GM21576 (cell line): ENCODE measurements around the gene NELFA.
"Not testable (repeated sequence)": the region's sequence is repeated elsewhere in the genome, so short reads cannot be mapped to it uniquely, and the experiment has no call there.

ENCODE experiments used
- ATAC-seq: cut with Tn5 transposase; IDR thresholded peaks from one replicate; pipeline ENCODE4 v1.9.1; 2021; ENCODE audit warnings: mild to moderate bottlenecking, moderate library complexity; ENCODE audit not compliant: unreplicated experiment

NELFA gene

GRCh38 chr4:1996866-1997611 lies 11.7 kb downstream of the NELFA start:
- no peak for ATAC-seq

- no peak for ATAC-seq
These were observed 13.8 kb downstream of the NELFA start for GRCh38 chr4:1994938-1995337.

GRCh38 chr4:1993718-1994516 lies 14.9 kb downstream of the NELFA start:
- ATAC-seq = not testable (repeated sequence)

GRCh38 chr4:1993169-1993516 lies 15.6 kb downstream of the NELFA start:
- no peak for ATAC-seq

GRCh38 chr4:1992468-1993168 lies 16.2 kb downstream of the NELFA start:
- no peak for ATAC-seq

GRCh38 chr4:1991596-1992434 lies 17.0 kb downstream of the NELFA start:
- no peak for ATAC-seq

GRCh38 chr4:1991087-1991486 lies 17.7 kb downstream of the NELFA start:
- ATAC-seq = no peak

- ATAC-seq = no peak
These were observed 18.1 kb downstream of the NELFA start for GRCh38 chr4:1990676-1991075.

- ATAC-seq = no peak
These were observed 18.5 kb downstream of the NELFA start for GRCh38 chr4:1990348-1990645.

GRCh38 chr4:1989533-1990347 lies 19.0 kb downstream of the NELFA start:
- ATAC-seq = no peak

GRCh38 chr4:1988327-1988724 lies 20.4 kb downstream of the NELFA start:
- no peak for ATAC-seq

- no peak for ATAC-seq
These were observed 20.9 kb downstream of the NELFA start for GRCh38 chr4:1987721-1988326.

GRCh38 chr4:1987296-1987695 lies 21.5 kb downstream of the NELFA start:
- ATAC-seq = no peak

GRCh38 chr4:1986578-1987210 lies 22.1 kb downstream of the NELFA start:
- ATAC-seq = no peak

GRCh38 chr4:1985780-1986577 lies 22.8 kb downstream of the NELFA start:
- ATAC-seq = no peak

- no peak for ATAC-seq
These were observed 23.5 kb downstream of the NELFA start for GRCh38 chr4:1985294-1985693.

GRCh38 chr4:1984406-1985191 lies 24.2 kb downstream of the NELFA start:
- ATAC-seq = no peak
